NCI-H1417 (cell line): ENCODE measurements around the gene GMPS.
"Not testable (repeated sequence)": the region's sequence is repeated elsewhere in the genome, so short reads cannot be mapped to it uniquely, and the experiment has no call there.

Source experiments
- DNase-seq, 3 experiments: peaks; one replicate each; lab custom pipeline; 2025; lab: John Stamatoyannopoulos, UW

Gene GMPS

GRCh38 chr3:155870133-155870944 is at the start of gene GMPS:
TSS of gene GMPS (plus strand) at chr3:155870650. CDS start at chr3:155870871, 221 bp downstream.
- DNase-seq: peak; percentile 95 to 99 (median 98)

DNA sequence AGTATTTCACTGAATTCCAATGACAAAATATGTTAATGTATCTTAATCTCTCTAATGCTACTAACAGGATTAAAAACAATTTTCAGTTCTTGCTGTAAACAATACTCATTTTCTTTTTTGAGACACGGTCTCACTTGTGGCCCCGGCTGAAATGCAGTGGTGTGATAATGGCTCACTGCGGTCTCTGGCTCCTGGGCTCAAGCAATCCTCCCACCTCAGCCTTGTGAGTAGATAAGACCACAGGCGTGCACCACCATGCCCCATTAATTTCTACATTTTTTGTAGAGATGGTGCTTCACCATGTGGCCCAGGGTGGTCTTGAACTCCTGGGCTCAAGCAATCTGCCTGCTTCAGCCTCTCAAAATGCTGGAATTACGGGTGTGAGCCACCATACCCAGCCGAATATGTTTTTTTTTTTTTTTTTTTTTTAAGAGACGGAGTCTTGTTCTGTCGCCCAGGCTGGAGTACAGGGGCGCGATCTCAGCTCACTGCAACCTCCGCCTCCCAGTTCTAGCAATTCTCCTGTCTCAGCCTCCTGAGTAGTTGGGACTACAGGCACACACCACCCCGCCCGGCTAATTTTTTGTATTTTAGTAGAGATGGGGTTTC is 41.9 kb upstream of the GMPS start:
- not testable (repeated sequence) for DNase-seq

GRCh38 chr3:155835341-155836071 is 34.9 kb upstream of the GMPS start:
- no peak for DNase-seq

- DNase-seq: no peak
Observed at GRCh38 chr3:155843569-155843968, 26.9 kb upstream of the GMPS start.

- no peak for DNase-seq
Observed at GRCh38 chr3:155846119-155846518, 24.3 kb upstream of the GMPS start.

DNA sequence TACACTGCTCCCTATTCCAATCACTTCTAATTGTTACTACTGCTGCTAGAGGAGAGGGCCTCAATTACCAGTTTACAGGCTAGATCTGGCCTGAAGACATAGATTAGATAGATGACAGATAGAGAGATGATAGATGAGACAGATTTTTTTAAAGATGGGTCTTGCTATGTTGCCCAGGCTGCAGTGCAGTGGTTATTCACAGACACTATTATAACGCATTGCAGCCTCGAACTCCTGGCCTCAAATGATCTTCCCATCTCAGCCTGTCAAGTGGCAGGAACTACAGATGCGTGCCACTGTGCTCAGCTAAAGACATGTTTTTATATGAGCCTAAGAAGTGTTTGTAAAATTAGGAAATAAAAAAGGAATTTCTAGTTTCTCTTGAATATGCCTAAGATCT is 22.5 kb upstream of the GMPS start:
- DNase-seq: no peak

DNA sequence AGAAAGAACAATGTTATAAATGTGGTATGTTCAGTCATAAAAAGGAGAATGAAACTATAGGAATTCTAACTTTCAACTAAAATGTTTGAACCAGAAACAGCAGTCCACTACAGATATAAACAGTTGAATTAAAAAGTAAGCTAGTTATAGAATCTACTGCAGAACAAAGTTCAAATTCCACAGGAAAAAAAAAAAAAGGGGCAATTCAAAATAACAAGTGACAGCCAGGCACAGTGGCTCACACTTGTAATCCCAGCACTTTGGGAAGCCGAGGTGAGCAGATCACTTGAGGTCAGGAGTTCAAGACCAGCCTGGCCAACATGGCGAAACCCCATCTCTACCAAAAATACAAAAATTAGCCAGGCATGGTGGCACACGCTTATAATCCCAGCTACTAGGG is 21.0 kb upstream of the GMPS start:
- DNase-seq: not testable (repeated sequence)

- no peak for DNase-seq
Observed at GRCh38 chr3:155852341-155852740, 18.1 kb upstream of the GMPS start.

DNA sequence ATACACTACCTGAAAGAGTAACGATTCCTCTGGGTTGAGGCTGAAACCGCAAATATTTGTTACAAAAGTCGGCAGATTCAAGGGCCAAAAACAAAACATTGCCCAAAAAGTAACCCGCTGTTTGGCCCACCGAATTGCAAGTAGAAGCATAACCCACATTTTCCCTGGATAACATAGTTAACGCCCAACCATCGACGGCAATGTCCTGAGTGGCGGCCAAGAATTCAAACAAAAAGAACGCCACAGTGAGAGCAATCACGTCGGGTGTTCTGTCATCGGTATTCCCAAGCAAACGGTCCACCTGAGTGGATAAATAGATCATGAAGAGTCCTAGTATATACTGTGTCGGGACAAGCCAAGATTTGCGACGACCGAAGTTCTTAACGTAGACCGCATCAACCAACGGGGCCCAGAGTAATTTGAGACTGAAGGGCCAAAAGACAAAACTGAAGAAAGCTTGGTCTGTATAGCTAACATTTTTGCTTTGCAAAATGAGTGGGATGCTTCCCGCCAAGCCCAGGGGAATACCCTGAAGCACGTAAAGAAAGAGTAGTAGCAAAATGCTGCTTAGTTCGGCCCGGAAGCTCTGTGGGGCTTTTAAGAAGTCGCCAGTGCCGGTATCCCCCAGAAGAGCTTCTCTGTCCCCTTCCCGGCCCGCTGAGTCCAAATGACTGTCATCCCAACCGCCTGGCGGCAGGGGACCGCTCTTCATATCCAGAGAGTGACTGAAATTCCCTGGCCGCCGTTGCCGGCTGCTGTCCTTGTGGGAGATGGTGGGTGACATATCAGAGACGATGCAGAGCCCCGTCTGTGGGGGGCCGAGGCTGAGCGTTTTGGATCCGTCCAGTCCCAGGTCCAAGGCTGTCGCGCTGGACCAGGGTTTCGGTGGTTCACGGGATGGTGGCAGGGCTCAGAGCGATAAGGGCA is 17.0 kb upstream of the GMPS start:
- DNase-seq: peak; percentile 22 to 69 (median 47)

DNA sequence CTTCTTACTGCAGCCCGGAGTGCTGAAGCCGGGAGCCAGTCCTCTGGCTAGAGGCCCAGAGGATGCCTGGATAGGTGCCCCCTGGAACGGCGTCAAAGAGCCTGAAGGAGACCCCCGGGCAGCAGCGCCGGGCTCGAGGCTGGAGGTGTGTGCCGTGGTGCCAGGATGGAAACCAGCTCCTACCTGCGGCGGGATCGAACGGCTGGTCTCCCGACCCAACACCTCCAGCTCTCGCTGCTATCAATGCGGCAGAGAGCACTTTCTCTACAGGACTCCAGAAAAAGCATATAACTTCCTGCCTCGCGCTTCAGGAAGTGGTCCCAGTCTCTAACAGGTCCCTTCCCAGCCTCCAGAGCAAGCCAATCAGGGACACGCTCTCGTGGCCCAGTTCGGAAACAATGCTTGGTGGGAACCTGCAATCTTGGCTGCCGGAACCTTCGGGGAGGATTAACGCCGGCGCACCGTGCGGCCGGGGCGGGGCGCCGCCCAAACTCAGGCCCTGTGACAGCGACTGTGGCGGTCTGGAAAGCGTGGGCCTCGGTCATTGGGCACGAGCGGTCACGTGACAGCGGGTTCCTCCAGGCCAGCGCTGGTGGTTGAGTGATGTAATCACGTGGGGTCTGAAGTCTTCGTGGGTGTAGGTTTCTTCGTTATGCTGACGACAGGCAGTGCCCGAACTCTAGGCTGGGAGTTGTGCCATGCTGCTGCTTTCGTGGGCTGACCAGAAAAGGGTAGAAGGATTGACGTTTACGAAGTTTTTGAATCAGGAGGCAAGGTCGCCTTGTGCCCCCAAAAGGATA is 16.1 kb upstream of the GMPS start, which contains the start of gene SLC33A1:
TSS of gene SLC33A1 (minus strand) at position 287 of the 800 bp plus-strand sequence. CDS start 430 bp downstream, outside the sequence.
- DNase-seq: peak; percentile 98 to 100 (median 100)

DNA sequence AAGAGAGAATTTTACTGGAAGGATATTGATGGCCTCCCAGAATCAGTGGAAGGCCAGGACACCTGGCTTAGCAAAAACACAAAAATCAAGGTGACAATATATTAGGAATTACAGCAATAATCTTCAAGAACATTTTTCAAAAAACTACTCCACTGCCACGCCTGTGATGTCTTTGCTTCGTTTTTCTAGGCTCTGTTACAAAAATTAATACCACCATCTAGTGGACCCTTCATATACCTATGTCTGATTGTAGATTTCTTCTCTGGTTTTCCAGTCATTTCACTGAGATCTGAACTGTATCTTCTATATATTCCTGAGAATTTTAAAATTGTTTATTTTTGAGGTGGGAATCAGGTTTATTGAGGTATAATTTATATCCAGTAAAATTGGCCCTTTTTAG is 10.6 kb upstream of the GMPS start:
- DNase-seq: peak in 1 of 3 experiments; percentile 40

DNA sequence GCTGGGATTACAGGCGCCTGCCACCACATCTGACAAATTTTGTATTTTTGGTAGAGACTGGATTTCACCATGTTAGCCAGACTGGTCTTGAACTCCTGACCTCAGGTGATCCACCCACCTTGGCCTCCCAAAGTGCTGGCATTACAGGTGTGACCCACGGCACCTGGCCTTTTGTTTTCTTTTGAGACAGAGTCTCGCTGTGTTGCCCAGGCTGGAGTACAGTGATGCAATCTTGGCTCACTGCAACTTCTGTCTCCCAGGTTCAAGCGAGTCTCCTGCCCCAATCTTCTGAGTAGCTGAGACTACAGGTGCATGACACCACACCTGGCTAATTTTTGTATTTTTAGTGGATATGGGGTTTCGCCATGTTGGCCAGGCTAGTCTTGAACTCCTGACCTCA is 10.0 kb upstream of the GMPS start:
- DNase-seq: not testable (repeated sequence)

GRCh38 chr3:155861476-155862183 is 8.8 kb upstream of the GMPS start:
- no peak for DNase-seq

- not testable (repeated sequence) for DNase-seq
Observed at GRCh38 chr3:155862290-155862982, 8.0 kb upstream of the GMPS start.

GRCh38 chr3:155863072-155863784 is 7.2 kb upstream of the GMPS start:
- no peak for DNase-seq

DNA sequence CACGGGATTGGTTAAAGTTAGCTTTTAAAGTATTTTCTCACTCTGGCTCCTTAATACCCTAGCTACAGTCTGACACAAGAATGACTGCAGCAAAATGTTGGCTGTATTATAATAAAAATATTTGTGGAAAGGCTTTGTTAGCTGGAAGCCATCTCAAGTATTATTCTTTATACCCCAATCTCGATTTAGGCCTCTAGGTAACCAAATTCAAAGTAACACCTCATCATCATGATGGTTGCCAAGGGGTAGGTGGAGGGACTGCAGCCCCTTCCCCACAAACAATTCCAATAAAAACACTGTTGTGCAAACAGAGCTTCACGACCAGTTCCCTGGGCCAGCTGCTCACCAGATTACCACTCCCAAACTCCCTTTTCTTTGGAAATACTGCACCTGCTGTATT is 759 bp upstream of the GMPS start:
- no peak for DNase-seq

GRCh38 chr3:155870945-155871745 is 695 bp downstream of the GMPS start:
- peak; percentile 33 to 89 (median 82) for DNase-seq

DNA sequence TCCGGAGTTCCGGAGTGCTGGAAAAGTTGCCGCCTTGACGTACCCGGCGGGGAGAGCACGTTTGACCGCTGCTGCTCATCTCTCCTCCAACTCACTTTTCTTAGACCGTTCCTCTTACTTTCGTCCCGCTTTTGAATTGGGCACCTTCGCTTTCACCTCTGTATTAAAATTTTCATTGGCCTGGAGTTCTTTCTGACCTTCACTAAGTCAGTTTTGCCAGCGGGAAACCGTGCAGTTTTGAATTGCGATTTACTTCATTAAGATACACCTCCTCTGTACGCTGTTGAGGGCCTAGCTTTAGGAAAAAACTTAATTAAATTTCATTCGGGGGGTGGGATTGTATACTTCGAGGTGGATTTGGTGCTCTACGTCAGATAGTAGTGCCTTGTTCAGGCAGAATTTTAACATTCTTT is 1.3 kb downstream of the GMPS start:
- no peak for DNase-seq
